GM21447 (cell line): ENCODE measurements around the gene PIAS1.
"Not testable (repeated sequence)": the region's sequence is repeated elsewhere in the genome, so short reads cannot be mapped to it uniquely, and the experiment has no call there.

Source experiments
- ATAC-seq: cut with Tn5 transposase; IDR thresholded peaks from one replicate; pipeline ENCODE4 v1.9.1; 2021; ENCODE audit not compliant: unreplicated experiment

Gene PIAS1

DNA sequence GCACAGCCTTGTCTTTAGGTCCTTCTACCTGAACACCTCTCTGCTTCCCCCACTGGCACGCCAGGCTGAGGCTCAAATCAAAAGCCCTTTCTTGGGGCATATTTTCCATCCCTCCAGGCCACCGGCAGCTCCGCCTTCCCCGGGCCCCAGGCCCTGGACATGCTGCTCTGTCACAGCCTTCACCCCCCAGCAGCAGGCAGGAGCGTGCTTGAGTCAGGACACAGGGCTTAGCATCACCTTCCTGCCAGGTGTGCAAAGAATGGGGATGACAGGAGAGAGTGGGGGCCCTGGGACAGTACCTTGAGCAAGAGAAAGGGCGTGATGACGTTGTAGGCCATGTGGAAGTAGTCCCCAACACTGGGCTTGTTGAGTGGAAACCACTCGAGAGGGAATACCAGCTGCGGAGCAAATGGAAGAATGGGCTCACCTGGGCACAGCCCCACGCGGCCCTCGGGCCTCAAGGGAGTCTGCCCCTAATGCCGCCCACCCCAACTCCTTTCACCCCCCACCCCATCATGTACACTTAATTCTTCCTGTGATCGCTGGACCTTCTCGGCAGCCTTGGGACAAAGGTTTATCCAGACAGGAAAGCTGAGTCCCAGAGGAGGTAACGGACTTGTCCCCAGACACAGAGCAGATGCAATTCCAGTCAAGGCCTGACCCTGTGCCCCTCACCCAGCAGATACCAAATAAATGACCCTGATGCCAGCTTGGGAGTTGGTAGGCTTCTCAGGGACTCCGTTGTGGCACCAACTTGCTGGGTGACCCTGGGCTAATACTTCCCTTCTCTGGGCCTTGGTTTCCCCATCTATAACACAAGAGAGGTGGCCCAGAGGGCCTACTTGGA lies 160.1 kb downstream of the PIAS1 start:
- no peak for ATAC-seq

DNA sequence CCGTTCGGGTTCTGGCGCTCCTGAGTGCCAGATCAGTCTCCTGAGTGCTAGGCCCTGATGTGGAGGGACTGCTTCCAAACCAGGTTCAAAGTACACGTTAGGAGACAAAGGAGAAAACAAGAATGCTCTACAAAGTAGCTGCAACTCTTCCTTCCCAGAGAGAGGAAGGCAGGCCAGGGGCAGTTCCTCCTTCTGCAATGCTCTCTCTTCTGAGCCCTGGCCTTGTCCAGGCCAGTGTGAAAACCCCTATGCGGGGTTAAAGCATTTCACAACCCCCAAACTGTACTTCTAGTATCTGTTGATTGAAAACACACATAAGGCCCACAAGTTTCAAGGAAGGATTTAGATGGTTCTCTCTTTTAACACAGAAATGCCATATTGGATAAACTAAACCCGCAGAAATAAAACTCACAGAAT lies 160.7 kb downstream of the PIAS1 start:
- ATAC-seq: no peak

DNA sequence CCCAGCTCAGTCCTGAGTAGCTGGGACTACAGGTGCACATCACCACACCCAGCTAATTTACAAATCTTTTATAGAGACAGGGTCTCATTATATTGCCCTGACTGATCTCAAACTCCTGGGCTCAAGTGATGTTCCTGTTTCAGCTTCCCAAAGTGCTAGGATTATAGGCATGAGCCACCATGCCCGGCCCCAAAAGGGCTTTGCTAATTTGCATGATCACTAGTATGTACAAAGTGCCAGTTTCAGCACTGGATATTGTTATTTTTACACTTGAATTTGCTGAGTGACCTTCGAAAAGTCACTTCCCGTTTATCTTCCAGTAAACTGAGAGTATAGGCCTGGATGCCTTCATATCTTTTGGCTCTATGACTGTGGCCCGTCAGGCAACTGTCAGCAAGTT lies 163.2 kb downstream of the PIAS1 start:
- ATAC-seq: no peak

- no peak for ATAC-seq
Observed at GRCh38 chr15:68218331-68218730, 164.2 kb downstream of the PIAS1 start.

DNA sequence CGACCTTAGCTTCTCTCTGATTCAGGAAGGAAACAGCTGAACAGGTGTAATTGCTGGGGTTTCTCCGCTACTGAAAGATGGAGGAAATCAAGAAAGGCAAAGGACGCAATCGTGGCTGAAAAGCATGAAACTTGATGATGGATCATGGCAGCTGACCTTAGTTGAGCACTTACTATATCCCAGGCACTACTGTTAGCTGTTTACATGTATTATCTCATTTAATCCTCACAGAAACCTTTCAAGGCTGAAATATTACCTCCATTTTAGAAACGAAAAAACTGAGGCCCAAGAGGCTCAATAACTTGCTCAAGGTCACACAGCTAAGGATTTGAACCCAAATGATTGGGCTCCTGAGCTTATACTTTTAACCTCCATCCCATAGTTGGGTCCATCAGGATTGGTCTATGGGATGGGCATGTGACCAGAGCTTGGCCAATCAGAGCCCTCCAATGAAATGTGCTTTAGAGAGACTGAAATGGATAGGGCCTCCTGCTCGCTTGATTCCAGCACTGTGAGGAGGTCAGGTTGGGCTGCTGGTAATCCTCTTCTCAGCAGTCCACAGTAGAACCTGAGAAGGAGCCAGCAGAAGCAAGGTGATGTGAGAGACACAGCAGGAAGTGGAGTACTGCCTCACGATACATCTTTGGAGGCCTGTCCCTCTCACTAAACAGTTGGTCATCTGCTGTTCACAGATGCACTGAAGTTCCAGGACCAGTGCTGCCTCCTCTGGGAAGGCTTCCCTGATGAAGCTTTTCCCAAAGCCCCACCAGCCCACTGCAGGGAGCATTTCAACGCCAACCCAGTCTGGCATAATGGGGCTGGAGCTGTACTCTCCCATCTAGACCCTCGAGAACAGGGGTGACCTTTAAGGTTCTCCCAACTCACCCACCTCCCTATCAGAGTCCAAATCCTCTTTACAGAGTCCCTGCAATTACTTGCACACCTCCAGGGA lies 165.0 kb downstream of the PIAS1 start:
- no peak for ATAC-seq

- ATAC-seq: no peak
Observed at GRCh38 chr15:68220489-68220888, 166.4 kb downstream of the PIAS1 start.

- no peak for ATAC-seq
Observed at GRCh38 chr15:68220967-68221366, 166.9 kb downstream of the PIAS1 start.

- not testable (repeated sequence) for ATAC-seq
Observed at GRCh38 chr15:68221530-68222431, 167.7 kb downstream of the PIAS1 start.

DNA sequence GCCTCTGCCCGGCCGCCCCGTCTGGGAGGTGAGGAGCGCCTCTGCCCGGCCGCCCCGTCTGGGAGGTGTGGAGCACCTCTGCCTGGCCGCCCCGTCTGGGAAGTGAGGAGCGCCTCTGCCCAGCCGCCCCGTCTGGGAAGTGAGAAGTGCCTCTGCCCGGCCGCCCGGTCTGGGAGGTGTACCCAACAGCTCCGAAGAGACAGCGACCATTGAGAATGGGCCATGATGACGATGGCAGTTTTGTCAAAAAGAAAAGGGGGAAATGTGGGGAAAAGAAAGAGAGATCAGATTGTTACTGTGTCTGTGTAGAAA lies 168.3 kb downstream of the PIAS1 start:
- ATAC-seq: not testable (repeated sequence)

- no peak for ATAC-seq
Observed at GRCh38 chr15:68223171-68223570, 169.1 kb downstream of the PIAS1 start.

- ATAC-seq: no peak
Observed at GRCh38 chr15:68224108-68224507, 170.0 kb downstream of the PIAS1 start.

- no peak for ATAC-seq
Observed at GRCh38 chr15:68224546-68225250, 170.6 kb downstream of the PIAS1 start.

DNA sequence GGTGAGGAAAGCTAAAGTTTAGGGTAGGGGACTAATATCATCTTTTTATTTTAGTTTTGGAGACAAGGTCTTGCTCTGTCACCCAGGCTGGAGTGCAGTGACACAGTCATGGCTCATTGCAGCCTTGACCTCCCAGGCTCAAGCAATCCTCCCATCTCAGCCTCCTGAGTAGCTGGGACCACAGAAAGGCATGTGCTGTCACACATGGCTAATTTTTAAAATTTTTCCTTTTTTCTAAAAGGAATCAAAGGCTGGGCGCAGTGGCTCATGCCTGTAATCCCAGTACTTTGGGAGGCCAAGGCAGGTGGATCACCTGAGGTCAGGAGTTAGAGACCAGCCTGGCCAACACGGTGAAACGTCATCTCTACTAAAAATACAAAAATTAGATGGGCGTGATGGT lies 171.3 kb downstream of the PIAS1 start:
- not testable (repeated sequence) for ATAC-seq

- ATAC-seq: no peak
Observed at GRCh38 chr15:68227643-68228142, 173.6 kb downstream of the PIAS1 start.

GRCh38 chr15:68228143-68228970 lies 174.2 kb downstream of the PIAS1 start:
- no peak for ATAC-seq

DNA sequence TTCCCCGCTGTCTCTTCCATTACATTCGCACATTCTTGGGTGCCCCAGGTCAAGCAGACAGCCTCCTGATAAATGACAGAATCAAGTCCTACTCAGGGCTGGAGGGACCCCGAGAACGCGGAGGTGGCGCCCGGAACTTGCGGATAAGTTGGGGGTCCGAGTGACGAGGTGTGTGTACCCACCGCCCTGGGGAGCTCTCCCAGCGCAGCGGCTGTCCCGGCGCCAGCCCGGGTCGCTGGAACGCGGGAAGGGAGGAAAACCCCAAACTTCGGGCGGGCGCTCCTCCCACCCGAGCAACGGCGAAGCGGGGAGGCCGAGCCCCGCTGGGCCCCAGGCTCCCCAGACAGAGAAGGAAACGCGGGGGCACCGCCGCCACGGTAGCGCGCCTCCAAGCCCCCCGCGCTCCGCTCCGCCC lies 174.9 kb downstream of the PIAS1 start:
- peak; percentile 7 for ATAC-seq

GRCh38 chr15:68229386-68230156 lies 175.5 kb downstream of the PIAS1 start, which contains the start of gene CLN6:
Gene CLN6 (minus strand): TSS chr15:68229728. CDS start chr15:68229584, 144 bp downstream.
- peak; percentile 58 for ATAC-seq
